H9 (cell line): ENCODE data around the gene SPDEF. TPM values are rescaled to one million over a fixed set of nuclear protein-coding genes. Genes with fewer than 3 reads are reported as not detected.

Experiments used
- DNase-seq: peaks from one replicate; pipeline ENCODE4 v3.0.0-alpha.2; 2017
- H2AFZ ChIP-seq: one replicate; pipeline ENCODE4 v1.6.1; 2013; ENCODE audit warnings: mild to moderate bottlenecking, low read length, control low read depth, moderate library complexity
- H2AK5ac ChIP-seq: 2 replicates; pipeline ENCODE4 v1.6.1; 2013; ENCODE audit warnings: low read length, control low read depth, mixed read lengths; ENCODE audit not compliant: insufficient read length
- H2BK120ac ChIP-seq: one replicate; pipeline ENCODE4 v1.6.1; 2013; ENCODE audit warnings: low read depth, mild to moderate bottlenecking, low read length, control low read depth, inconsistent platforms; ENCODE audit not compliant: poor library complexity, severe bottlenecking
- H2BK12ac ChIP-seq: 2 replicates; pipeline ENCODE4 v1.6.1; 2013; ENCODE audit warnings: low read length, control low read depth, mixed read lengths, low read depth; ENCODE audit not compliant: insufficient read length
- H2BK15ac ChIP-seq: 2 replicates; pipeline ENCODE4 v1.6.1; 2013; ENCODE audit warnings: low read depth, low read length, control low read depth
- H2BK20ac ChIP-seq: one replicate; pipeline ENCODE4 v1.6.1; 2013; ENCODE audit warnings: low read depth, mild to moderate bottlenecking, low read length, control low read depth, inconsistent platforms; ENCODE audit not compliant: poor library complexity, severe bottlenecking
- H2BK5ac ChIP-seq: 2 replicates; pipeline ENCODE4 v1.6.1; 2013; ENCODE audit warnings: low read length, control low read depth, mixed read lengths; ENCODE audit not compliant: insufficient read length
- H3K14ac ChIP-seq: 2 replicates; pipeline ENCODE4 v1.6.1; 2013; ENCODE audit warnings: low read length, control low read depth; ENCODE audit not compliant: insufficient read depth
- H3K18ac ChIP-seq: 2 replicates; pipeline ENCODE4 v1.6.1; 2013; ENCODE audit warnings: low read depth, mild to moderate bottlenecking, mixed read lengths, low read length, control low read depth; ENCODE audit not compliant: insufficient read length
- H3K23ac ChIP-seq: 2 replicates; pipeline ENCODE4 v1.6.1; 2013; ENCODE audit warnings: low read length, control low read depth, mixed read lengths, low read depth; ENCODE audit not compliant: insufficient read length
- H3K23me2 ChIP-seq: 2 replicates; pipeline ENCODE4 v1.6.1; 2013; ENCODE audit warnings: low read depth, mild to moderate bottlenecking, mixed read lengths, low read length, control low read depth; ENCODE audit not compliant: insufficient read length, poor library complexity, severe bottlenecking
- H3K27ac ChIP-seq: 2 replicates; pipeline ENCODE4 v1.5.1; 2013; ENCODE audit warnings: low read length, control low read depth, mixed read lengths, low read depth; ENCODE audit not compliant: insufficient read length
- H3K27me3 ChIP-seq: 2 replicates; pipeline ENCODE4 v1.6.1; 2013; ENCODE audit warnings: low read length, control low read depth, inconsistent platforms; ENCODE audit not compliant: insufficient read depth
- H3K4ac ChIP-seq: 2 replicates; pipeline ENCODE4 v1.6.1; 2013; ENCODE audit warnings: low read depth, mild to moderate bottlenecking, control low read depth, inconsistent platforms, low read length, moderate library complexity
- H3K4me1 ChIP-seq: 2 replicates; pipeline ENCODE4 v1.6.1; 2013; ENCODE audit warnings: low read length, control low read depth, inconsistent platforms; ENCODE audit not compliant: insufficient read depth
- H3K4me2 ChIP-seq: 2 replicates; pipeline ENCODE4 v1.6.1; 2013; ENCODE audit warnings: low read length, control low read depth, mixed read lengths; ENCODE audit not compliant: insufficient read length, insufficient read depth
- H3K56ac ChIP-seq: 2 replicates; pipeline ENCODE4 v1.6.1; 2013; ENCODE audit warnings: low read depth, mild to moderate bottlenecking, mixed read lengths, low read length, control low read depth; ENCODE audit not compliant: insufficient read length
- H3K79me1 ChIP-seq: 2 replicates; pipeline ENCODE4 v1.6.1; 2013; ENCODE audit warnings: low read depth, mild to moderate bottlenecking, moderate library complexity, low read length, control low read depth, inconsistent platforms; ENCODE audit not compliant: insufficient read depth, poor library complexity, severe bottlenecking
- H3K79me2 ChIP-seq: 2 replicates; pipeline ENCODE4 v1.6.1; 2013; ENCODE audit warnings: low read length, control low read depth, inconsistent platforms; ENCODE audit not compliant: insufficient read depth
- H3K9ac ChIP-seq: 2 replicates; pipeline ENCODE4 v1.6.1; 2013; ENCODE audit warnings: low read length, control low read depth, mixed read lengths; ENCODE audit not compliant: insufficient read length; ENCODE audit errors: extremely low read depth
- H3K9me3 ChIP-seq: one replicate; pipeline ENCODE4 v1.6.1; 2013; ENCODE audit warnings: low read depth, low read length, inconsistent platforms; ENCODE audit not compliant: control insufficient read depth
- H3T11ph ChIP-seq: one replicate; pipeline ENCODE4 v1.6.1; 2013; ENCODE audit warnings: mild to moderate bottlenecking, low read length, control low read depth, inconsistent platforms
- H4K20me1 ChIP-seq: one replicate; pipeline ENCODE4 v1.6.1; 2013; ENCODE audit not compliant: control insufficient read depth, insufficient read length, insufficient read depth
- H4K5ac ChIP-seq: 2 replicates; pipeline ENCODE4 v1.6.1; 2013; ENCODE audit warnings: low read depth, mild to moderate bottlenecking, mixed read lengths, low read length, control low read depth; ENCODE audit not compliant: insufficient read length
- H4K8ac ChIP-seq: replicated peaks from 2 replicates; pipeline ENCODE4 v1.6.1; 2013; ENCODE audit warnings: low read length, control low read depth, mixed read lengths, low read depth; ENCODE audit not compliant: insufficient read length
- H4K91ac ChIP-seq: 2 replicates; pipeline ENCODE4 v1.6.1; 2013; ENCODE audit warnings: low read depth, mild to moderate bottlenecking, moderate library complexity, mixed read lengths, low read length, control low read depth; ENCODE audit not compliant: insufficient read length
- H3K27ac Mint-ChIP-seq, 3 experiments: 2 replicates in 2 of 3; 3 replicates in 1 of 3; pipeline ENCODE4 v1.8.0; 2020 to 2021; ENCODE audit warnings: mixed read lengths in 3 of 3, mild to moderate bottlenecking in 1 of 3, moderate library complexity in 1 of 3
- H3K27me3 Mint-ChIP-seq: 2 replicates; pipeline ENCODE4 v1.8.0; 2021; ENCODE audit warnings: low read depth, mild to moderate bottlenecking, moderate library complexity, mixed read lengths
- H3K36me3 Mint-ChIP-seq, 3 experiments: 2 replicates in 2 of 3; 3 replicates in 1 of 3; pipeline ENCODE4 v1.8.0; 2020 to 2021; ENCODE audit warnings: low read depth in 3 of 3, mixed read lengths in 3 of 3; ENCODE audit not compliant: insufficient read depth in 1 of 3
- H3K4me1 Mint-ChIP-seq, 2 experiments: 2 replicates each; pipeline ENCODE4 v1.8.0; 2020; ENCODE audit warnings: mixed read lengths in 2 of 2
- H3K4me3 Mint-ChIP-seq, 2 experiments: 2 replicates in 1 of 2; 3 replicates in 1 of 2; pipeline ENCODE4 v1.8.0; 2020 to 2021; ENCODE audit warnings: mild to moderate bottlenecking in 2 of 2, mixed read lengths in 2 of 2, moderate library complexity in 1 of 2
- H3K9me3 Mint-ChIP-seq, 2 experiments: 2 replicates in 1 of 2; 3 replicates in 1 of 2; pipeline ENCODE4 v1.8.0; 2020; ENCODE audit warnings: mild to moderate bottlenecking in 2 of 2, mixed read lengths in 2 of 2, moderate library complexity in 1 of 2
- WGBS: extraction: QIAGEN DNeasy Blood & Tissue Kit; methylation state at CpG from one replicate; pipeline ENCODE4 v1.1.7; 2013; ENCODE audit warnings: missing lambda C conversion rate, low lambda C conversion rate, mixed read lengths; ENCODE audit not compliant: insufficient read length; ENCODE audit errors: extremely low coverage; 5-methylcytosine and 5-hydroxymethylcytosine counted together
- total RNA-seq: library from RNA; stranded (reverse); gene quantifications from 2 replicates; pipeline ENCODE4 v1.2.1, GENCODE V29; 2021
- TF ChIP-seq, protein P1 (sequence below): fragments of 200-600 bp; sonication (generic); conservative IDR thresholded peaks from 3 replicates; pipeline ENCODE4 v1.8.0; 2021; ENCODE audit warnings: antibody characterized with exemption, mild to moderate bottlenecking

Gene SPDEF
- total RNA-seq, 1 experiment from 2014 or later = 0.15 TPM

DNA sequence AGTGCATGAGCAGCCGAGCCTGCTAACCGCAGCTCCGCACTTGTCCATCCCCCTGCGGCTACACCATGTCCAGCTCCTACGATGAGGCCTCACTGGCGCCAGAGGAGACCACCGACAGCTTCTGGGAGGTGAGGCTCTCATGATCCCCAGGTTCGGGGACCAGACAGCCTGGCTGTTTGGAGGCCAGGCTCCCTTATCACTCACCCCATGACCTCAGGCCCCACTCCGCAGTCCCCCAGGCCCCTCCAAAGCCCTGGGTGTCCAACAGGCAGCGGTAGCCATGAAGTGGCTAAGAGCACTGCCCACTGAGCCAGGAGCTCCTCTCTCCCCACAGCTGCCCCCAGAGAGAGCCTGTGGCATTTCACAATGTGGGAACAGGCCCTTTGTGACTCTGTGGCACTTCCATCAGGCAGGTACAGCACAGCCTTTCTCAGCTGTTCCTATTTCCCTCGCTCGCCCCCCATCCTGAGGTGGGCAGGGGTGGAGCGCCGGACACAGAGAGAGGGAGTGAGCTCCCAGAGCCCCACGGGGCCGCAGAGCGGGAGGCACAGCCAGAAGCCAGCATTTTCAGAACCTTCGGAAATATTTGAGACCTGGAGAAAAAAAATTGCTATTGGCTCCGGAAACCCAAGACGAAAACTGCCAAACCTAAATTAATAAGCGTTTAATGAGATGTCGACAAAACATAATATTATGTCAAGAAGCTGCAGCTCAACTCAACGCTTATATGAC, 29.7 kb downstream of the SPDEF start:
- H2BK20ac ChIP-seq = no peak overlapping the region
- H3K56ac ChIP-seq = no peak overlapping the region
- H2BK5ac ChIP-seq = no peak overlapping the region
- H3K14ac ChIP-seq = no peak overlapping the region
- no peak overlapping the region for H3K27ac ChIP-seq
- Mint-ChIP-seq H3K27me3 (peaks cover 2% of the 10 kb centered on the region; the same call in 1 of the 2 replicates), H3K4me1 (peaks cover 16 to 33% of the 10 kb centered on the region in 2 experiments), H3K9me3 (no peaks in the 10 kb centered on the region), H3K36me3 (peaks cover 0 to 3% (median 0%) of the 10 kb centered on the region in 3 experiments; a peak in 2 of 7 replicates), H3K27ac (no peak overlapping the region), H3K4me3 (no peak overlapping the region; a peak in 1 of 5 replicates)
- no peak overlapping the region for H4K91ac ChIP-seq
- no peak overlapping the region for H2AFZ ChIP-seq
- H3K4ac ChIP-seq = no peak overlapping the region
- H3K23me2 ChIP-seq = no peaks in the 10 kb centered on the region
- no peak overlapping the region for H2BK12ac ChIP-seq
- no CpG with 5 or more reads among the region's 23 CpGs for WGBS
- no peak overlapping the region for H4K8ac ChIP-seq
- no peak overlapping the region for H3K23ac ChIP-seq
- no peaks in the 10 kb centered on the region for H3K27me3 ChIP-seq
- H3K18ac ChIP-seq = no peak overlapping the region
- no peak for DNase-seq
- no peak overlapping the region for H2AK5ac ChIP-seq
- H3T11ph ChIP-seq = no peak overlapping the region
- TF ChIP-seq, protein P1, sequence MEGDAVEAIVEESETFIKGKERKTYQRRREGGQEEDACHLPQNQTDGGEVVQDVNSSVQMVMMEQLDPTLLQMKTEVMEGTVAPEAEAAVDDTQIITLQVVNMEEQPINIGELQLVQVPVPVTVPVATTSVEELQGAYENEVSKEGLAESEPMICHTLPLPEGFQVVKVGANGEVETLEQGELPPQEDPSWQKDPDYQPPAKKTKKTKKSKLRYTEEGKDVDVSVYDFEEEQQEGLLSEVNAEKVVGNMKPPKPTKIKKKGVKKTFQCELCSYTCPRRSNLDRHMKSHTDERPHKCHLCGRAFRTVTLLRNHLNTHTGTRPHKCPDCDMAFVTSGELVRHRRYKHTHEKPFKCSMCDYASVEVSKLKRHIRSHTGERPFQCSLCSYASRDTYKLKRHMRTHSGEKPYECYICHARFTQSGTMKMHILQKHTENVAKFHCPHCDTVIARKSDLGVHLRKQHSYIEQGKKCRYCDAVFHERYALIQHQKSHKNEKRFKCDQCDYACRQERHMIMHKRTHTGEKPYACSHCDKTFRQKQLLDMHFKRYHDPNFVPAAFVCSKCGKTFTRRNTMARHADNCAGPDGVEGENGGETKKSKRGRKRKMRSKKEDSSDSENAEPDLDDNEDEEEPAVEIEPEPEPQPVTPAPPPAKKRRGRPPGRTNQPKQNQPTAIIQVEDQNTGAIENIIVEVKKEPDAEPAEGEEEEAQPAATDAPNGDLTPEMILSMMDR = no peak
- no peak overlapping the region for H2BK120ac ChIP-seq
- no peak overlapping the region for H4K5ac ChIP-seq
- no peaks in the 10 kb centered on the region for H3K79me2 ChIP-seq
- peak overlapping the region; percentile 2 for H3K4me2 ChIP-seq
- H3K79me1 ChIP-seq = no peaks in the 10 kb centered on the region
- no peaks in the 10 kb centered on the region for H3K9me3 ChIP-seq
- no peak overlapping the region for H3K9ac ChIP-seq
- H3K4me1 ChIP-seq = peaks cover 3% of the 10 kb centered on the region; the same call in 1 of the 2 replicates
- no peaks in the 10 kb centered on the region for H4K20me1 ChIP-seq
- no peak overlapping the region for H2BK15ac ChIP-seq
